NCI-H1417 (cell line): ENCODE measurements around the gene HOTAIR.

Experiments used
- DNase-seq, 3 experiments: peaks; one replicate each; lab custom pipeline; 2025; lab: John Stamatoyannopoulos, UW

The HOTAIR gene

GRCh38 chr12:53976172-53976822 lies 1.5 kb upstream of the HOTAIR start:
- DNase-seq = no peak

GRCh38 chr12:53975479-53976152 lies 862 bp upstream of the HOTAIR start:
- no peak for DNase-seq

- DNase-seq = peak in 1 of 3 experiments; percentile 54
These were observed 314 bp upstream of the HOTAIR start for GRCh38 chr12:53975064-53975471.

- peak in 1 of 3 experiments; percentile 47 for DNase-seq
These were observed 1.3 kb downstream of the HOTAIR start for GRCh38 chr12:53973236-53974042.

- DNase-seq = no peak
These were observed 2.0 kb downstream of the HOTAIR start, which contains the start of gene HOXC11 for GRCh38 chr12:53972722-53973235. Gene HOXC11, plus strand, starts transcription at chr12:53973126. Its CDS starts 116 bp downstream, at chr12:53973242.

- DNase-seq = no peak
These were observed 2.5 kb downstream of the HOTAIR start for GRCh38 chr12:53972152-53972702.

GRCh38 chr12:53971686-53972085 lies 3.1 kb downstream of the HOTAIR start:
- DNase-seq = no peak

- DNase-seq = no peak
These were observed 3.6 kb downstream of the HOTAIR start for GRCh38 chr12:53971129-53971528.

GRCh38 chr12:53970451-53970850 lies 4.3 kb downstream of the HOTAIR start:
- no peak for DNase-seq

GRCh38 chr12:53969588-53970259 lies 5.0 kb downstream of the HOTAIR start:
- DNase-seq = no peak

- no peak for DNase-seq
These were observed 6.3 kb downstream of the HOTAIR start for GRCh38 chr12:53968214-53969127.

- peak in 2 of 3 experiments; percentile 14 to 26 for DNase-seq
These were observed 7.3 kb downstream of the HOTAIR start for GRCh38 chr12:53967421-53967925.

GRCh38 chr12:53966385-53967133 lies 8.2 kb downstream of the HOTAIR start:
- no peak for DNase-seq

- no peak for DNase-seq
These were observed 8.7 kb downstream of the HOTAIR start for GRCh38 chr12:53966085-53966384.

- no peak for DNase-seq
These were observed 9.3 kb downstream of the HOTAIR start for GRCh38 chr12:53965281-53966084.

GRCh38 chr12:53964315-53964713 lies 10.4 kb downstream of the HOTAIR start:
- DNase-seq = no peak

- DNase-seq = no peak
These were observed 11.1 kb downstream of the HOTAIR start for GRCh38 chr12:53963434-53964314.

- DNase-seq = no peak
These were observed 11.7 kb downstream of the HOTAIR start for GRCh38 chr12:53963005-53963404.
